GM18870 (cell line): ENCODE measurements around the gene METRNL.
"Not testable (repeated sequence)": the region's sequence is repeated elsewhere in the genome, so short reads cannot be mapped to it uniquely, and the experiment has no call there.

ENCODE experiments used
- ATAC-seq: cut with Tn5 transposase; IDR thresholded peaks from one replicate; pipeline ENCODE4 v1.9.1; 2021; ENCODE audit warnings: moderate library complexity; ENCODE audit not compliant: unreplicated experiment

The METRNL gene

DNA sequence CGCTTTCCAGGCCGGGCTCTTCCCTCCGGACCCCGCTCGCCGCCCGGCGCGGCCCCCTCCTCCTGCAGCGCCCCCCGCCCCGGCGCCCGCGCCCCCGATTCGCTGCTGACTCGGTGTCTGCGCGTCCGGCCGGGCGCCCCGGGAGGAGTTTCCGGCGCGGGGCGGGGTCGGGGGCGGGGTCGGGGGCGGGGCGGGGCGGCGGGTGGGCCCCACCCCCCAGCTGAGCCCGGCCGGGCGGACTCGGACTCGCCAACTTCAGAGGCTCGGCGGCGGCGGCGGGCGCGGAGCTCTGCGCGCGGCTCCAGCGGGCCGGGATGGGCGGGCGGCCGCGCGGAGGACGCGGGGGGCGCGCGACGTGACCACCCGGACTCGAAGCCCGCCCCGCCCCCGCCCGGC is at the start of gene METRNL:
METRNL (plus strand) TSS at position 258 of the 396 bp plus-strand sequence. CDS start 207 bp downstream, outside the sequence.
- no peak for ATAC-seq

- no peak for ATAC-seq
Measured at GRCh38 chr17:83030432-83030831, 49.0 kb upstream of the METRNL start.

DNA sequence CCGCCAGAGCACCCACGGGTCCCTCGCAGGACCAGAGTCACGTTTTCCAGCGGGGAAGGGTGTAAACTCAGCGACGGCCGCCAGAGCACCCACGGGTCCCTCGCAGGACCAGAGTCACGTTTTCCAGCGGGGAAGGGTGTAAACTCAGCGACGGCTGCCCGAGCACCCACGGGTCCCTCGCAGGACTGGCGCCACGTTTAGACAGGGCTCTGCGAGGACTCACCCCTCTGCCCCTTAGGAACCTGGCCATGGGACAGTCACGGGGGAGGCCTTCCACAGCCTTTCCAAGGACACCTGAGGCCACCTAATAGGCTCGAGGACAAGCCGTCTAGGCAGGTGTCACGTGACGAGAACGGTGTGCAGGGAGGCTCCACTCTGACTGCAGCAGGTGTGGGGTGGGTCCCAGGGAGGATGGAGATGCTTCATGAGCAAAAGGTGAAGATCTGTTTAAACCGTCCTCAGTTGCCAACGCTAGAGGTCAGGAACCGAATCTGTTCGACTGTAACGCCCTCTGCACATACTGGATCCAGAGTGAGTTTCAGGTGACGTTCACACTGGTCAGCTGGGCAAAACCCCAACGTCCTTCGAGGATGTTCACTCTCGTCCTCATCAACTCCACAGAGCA is 48.0 kb upstream of the METRNL start:
- ATAC-seq, result no peak

- ATAC-seq, result not testable (repeated sequence)
Measured at GRCh38 chr17:83031946-83032451, 47.4 kb upstream of the METRNL start.

GRCh38 chr17:83032781-83033180 is 46.6 kb upstream of the METRNL start:
- ATAC-seq, result no peak

DNA sequence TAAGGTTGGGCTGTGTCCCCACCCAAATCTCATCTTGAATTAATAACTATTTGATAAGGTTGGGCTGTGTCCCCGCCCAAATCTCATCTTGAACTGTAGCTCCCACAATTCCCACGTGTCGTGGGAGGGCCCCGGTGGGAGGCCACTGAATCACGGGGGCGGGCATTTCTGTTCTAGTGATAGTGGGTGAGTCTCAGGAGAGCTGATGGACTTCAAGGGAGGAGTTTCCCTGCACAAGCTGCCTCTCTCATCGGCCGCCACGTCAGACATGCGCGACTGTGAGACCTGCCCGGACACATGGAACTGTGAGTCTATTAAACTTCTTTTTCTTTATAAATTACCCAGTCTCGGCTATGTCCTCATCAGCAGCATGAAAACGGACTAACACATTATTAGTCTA is 44.9 kb upstream of the METRNL start:
- no peak for ATAC-seq

DNA sequence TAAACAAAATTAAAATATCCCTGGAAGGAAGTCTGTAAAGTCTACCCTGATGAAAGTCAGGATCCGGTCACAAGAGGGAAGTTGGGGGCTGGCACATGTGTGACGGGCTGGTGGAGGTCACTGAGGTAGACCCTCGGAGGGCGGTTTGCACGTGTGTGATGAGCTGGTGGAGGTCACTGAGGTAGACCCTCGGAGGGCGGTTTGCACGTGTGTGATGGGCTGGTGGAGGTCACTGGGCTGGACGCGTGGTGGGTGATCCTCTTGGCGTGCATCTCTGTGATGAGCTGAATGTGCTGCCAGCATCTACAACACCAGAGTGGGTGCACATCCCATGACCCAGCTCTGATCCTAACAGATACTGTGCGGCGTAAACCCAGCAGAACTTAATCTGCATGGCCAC is 43.7 kb upstream of the METRNL start:
- ATAC-seq, result no peak

- no peak for ATAC-seq
Measured at GRCh38 chr17:83036193-83036592, 43.2 kb upstream of the METRNL start.

- no peak for ATAC-seq
Measured at GRCh38 chr17:83036666-83037065, 42.7 kb upstream of the METRNL start.

GRCh38 chr17:83037084-83037873 is 42.1 kb upstream of the METRNL start:
- ATAC-seq, result no peak

DNA sequence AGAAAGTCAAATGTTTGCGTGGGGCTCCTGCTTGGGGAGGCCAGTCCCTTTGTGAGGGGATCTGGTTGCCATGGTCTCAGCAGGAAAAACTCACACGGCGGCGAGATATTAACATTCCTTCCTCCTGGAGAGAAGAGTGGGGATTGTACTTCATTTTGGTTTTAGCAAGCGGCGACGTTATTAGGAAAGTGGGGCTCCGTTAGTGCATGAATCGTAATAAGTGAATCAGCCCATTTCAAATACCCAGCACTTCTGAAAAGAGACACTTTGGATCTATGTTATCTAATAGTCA is 41.6 kb upstream of the METRNL start:
- ATAC-seq, result no peak

DNA sequence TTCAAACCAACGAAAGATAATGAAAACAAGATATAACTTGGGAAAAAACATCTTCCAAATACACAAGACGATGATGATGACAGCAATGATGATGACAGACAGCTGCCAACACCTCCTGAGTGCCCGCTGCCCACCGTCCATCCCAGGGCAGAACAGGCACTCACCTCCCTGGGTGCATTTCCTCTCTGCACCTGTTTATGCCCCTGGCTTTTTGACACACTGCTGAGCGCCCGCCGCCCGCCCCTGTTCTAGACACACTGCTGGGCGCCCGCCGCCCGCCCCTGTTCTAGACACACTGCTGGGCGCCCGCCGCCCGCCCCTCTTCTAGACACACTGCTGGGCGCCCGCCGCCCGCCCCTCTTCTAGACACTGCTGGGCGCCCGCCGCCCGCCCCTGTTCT is 40.4 kb upstream of the METRNL start:
- not testable (repeated sequence) for ATAC-seq

- no peak for ATAC-seq
Measured at GRCh38 chr17:83041305-83041704, 38.1 kb upstream of the METRNL start.

DNA sequence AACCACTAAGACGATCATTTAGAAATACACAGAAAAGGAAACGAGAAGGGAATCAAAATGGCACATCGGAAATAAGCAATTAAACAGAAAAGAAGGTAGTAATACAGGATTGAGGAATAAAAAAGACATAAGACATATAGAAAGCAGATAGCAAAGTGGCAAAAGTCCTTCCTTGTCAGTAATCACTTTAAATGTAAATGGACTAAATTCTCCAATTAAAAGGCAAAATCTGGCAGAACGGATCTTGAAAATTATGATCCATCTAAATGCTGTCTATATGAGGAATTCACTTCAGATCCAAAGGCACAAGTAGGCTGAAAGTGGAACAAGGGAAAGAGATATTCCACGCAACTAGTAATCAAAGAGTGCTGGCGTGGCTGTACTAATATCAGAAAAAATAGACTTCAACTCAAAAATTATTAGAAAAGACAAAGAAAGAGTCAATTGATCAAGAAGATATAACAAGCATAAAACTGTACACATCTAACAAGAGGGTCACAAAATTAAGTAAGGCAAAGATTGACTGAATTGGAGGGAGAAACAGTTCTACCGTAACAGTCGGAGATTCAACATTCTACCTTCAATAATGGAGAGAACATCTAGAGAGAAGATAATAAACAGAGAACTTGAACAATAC is 36.8 kb upstream of the METRNL start:
- ATAC-seq, result no peak

DNA sequence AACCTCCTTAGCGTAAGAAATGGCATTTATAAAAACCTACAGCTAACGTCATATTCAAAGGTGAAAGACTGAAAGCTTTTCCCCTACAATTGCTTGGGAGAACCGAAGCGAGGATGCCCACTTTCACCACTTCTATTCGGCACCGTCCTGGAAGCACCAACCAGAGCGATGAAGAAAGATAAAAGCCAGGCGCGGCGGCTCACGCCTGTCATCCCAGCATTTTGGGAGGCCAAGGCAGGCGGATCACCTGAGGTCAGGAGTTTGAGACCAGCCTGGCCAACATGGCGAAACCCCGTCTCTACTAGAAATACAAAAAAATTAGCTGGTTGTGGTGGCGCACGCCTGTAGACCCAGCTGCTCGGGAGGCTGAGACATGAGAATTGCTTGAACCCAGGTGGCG is 34.9 kb upstream of the METRNL start:
- not testable (repeated sequence) for ATAC-seq

DNA sequence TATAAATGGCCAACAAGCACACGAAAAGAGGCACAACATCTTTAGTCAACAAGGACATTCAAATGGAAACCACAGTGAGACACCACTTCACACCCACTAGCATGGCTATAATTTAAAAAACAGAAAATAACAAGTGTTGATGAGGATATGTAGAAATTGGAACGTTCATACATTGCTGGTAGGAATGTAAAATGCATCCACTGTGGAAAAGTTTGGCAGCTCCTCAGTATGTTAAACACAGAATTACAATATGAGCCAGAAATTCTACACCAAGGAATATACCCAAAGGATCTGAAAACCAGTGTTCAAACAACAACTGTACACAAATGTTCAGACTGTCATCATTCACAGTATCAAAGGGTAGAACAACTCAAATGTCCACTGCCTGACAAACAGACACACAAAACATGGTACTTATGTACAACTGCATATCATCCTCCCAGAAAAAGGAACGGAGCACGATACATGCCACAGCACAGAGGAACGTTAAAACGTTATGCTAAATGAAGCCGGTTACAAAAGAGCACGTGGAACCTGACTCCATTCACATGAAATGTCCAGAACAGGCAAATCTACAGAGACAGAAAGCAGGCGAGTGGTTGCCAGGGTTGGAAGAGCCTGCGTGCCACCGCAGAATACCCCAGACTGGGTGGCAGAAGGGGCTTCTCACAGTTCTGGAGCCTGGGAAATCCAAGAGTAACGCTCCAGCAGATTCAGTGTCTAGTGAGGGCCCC is 32.8 kb upstream of the METRNL start:
- no peak for ATAC-seq

- ATAC-seq, result no peak
Measured at GRCh38 chr17:83047182-83047478, 32.3 kb upstream of the METRNL start.

DNA sequence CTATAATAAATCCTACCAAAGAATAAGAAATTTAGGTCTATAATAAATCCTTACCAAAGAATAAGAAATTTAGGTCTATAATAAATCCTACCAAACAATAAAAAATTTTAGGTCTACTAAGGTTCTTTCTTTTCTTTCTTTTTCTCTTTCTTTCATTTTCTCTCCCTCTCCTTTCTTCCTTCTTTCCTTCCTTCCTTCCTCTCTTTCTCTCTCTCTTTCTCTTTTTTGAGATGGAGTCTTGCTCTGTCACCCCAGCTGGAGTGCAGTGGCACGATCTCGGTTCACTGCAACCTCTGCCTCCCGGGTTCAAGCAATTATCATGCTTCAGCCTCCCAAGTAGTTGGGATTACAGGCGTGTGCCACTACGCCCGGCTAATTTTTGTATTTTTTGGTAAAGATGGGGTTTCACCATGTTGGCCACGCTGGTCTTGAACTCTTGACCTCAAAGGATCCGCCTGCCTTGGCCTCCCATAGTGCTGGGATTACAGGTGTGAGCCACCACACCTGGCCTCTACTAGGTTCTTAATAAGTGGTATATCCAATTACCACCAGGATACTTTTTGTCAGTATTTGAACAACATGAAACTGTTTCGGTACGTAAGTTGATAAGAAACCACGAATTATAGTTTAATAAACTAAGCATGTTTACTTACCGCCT is 31.5 kb upstream of the METRNL start:
- ATAC-seq, result not testable (repeated sequence)

DNA sequence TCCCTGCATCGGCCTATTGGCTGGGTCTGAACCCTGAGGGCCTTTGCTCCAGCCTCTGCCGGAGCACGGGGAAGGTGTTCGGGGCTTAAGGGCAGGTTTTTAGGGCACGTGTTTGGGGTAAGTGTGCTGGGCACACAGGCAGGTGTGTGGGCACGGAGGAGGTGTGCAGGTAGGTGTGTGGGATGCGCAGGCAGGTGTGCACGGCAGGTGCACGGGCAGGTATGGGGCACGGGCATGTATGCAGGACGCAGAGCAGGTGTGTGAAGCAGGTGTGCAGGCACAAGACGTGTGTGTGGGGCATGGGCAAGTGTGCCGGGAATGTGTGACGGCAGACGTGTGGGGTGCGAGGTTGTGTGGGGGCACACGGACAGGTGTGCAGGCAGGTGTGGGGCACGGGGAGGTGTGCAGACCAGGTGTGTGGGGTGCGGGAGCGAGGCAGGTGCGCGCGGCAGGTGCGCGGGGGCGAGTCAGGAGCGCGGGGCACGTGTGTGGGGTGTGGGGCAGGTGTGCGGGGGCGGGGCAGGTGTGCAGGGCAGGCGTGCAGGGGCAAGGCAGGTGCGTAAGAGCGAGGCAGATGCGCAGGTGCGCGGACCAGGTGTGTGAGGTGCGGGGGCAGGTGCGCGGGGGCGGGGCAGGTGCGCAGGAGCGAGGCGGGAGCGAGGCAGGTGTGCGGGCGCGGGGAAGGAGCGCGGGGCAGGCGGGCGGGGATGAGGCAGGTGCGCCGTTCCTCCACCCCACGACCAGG is 28.6 kb upstream of the METRNL start:
- ATAC-seq, result no peak
